Neutrophil (primary cell): ENCODE data around the gene M1AP.
A peak's percentile ranks its signal among the peaks of the same experiment; 100 is the strongest.

Source experiments
- H3K27ac ChIP-seq: fragments of 200-600 bp; sonication (generic); 2 replicates; pipeline ENCODE4 v1.5.1; 2016; ENCODE audit warnings: mild to moderate bottlenecking, moderate library complexity
- H3K27me3 ChIP-seq: fragments of 200-600 bp; sonication (generic); 2 replicates; pipeline ENCODE4 v1.6.0; 2016; ENCODE audit warnings: mild to moderate bottlenecking
- H3K36me3 ChIP-seq: fragments of 200-600 bp; sonication (generic); 2 replicates; pipeline ENCODE4 v1.5.1; 2017
- H3K4me1 ChIP-seq, 2 experiments: fragments of 200-600 bp in 1 of 2; sonication (generic) in 1 of 2; 1 replicate in 1 of 2; 2 replicates in 1 of 2; pipeline versions ENCODE4 v1.5.1 to v1.6.1; 2013 to 2016; ENCODE audit warnings: low read depth in 1 of 2, low read length in 1 of 2, mild to moderate bottlenecking in 1 of 2, moderate library complexity in 1 of 2; ENCODE audit not compliant: control insufficient read depth in 1 of 2, insufficient read depth in 1 of 2
- H3K4me3 ChIP-seq, 2 experiments: fragments of 200-600 bp in 1 of 2; sonication (generic) in 1 of 2; 1 replicate in 1 of 2; 2 replicates in 1 of 2; pipeline ENCODE4 v1.5.1; 2013 to 2016; ENCODE audit warnings: low read depth in 1 of 2, low read length in 1 of 2, mild to moderate bottlenecking in 1 of 2, moderate library complexity in 1 of 2
- H3K9me3 ChIP-seq: fragments of 200-600 bp; sonication (generic); 2 replicates; pipeline ENCODE4 v1.5.1; 2016
- CTCF ChIP-seq: fragments of 200-600 bp; sonication (generic); IDR thresholded peaks from 2 replicates; pipeline ENCODE4 v1.5.1; 2016; ENCODE audit warnings: antibody characterized with exemption

The M1AP gene

GRCh38 chr2:74514368-74515270 is 133.5 kb downstream of the M1AP start, which contains the start of gene TLX2:
TLX2 (plus strand) TSS chr2:74514450; CDS start chr2:74514807, 357 bp downstream.
- H3K27me3 ChIP-seq, result peaks cover 100% of the 10 kb centered on the region
- peak within 1 kb of the TSS in 1 of 2 experiments; percentile 66 for H3K4me3 ChIP-seq
- no peak within 1 kb of the TSS for H3K27ac ChIP-seq
- no peaks in the 10 kb centered on the region for H3K36me3 ChIP-seq
- TF ChIP-seq CTCF, result no peak
- no peaks in the 10 kb centered on the region for H3K9me3 ChIP-seq
- H3K4me1 ChIP-seq, result peaks cover 29 to 32% of the 10 kb centered on the region in 2 experiments

- peaks cover 100% of the 10 kb centered on the region for H3K27me3 ChIP-seq
- TF ChIP-seq CTCF, result no peak
- peaks cover 29 to 32% of the 10 kb centered on the region in 2 experiments for H3K4me1 ChIP-seq
- H3K9me3 ChIP-seq, result no peaks in the 10 kb centered on the region
- no peaks in the 10 kb centered on the region for H3K36me3 ChIP-seq
- peak overlapping the region in 1 of 2 experiments; percentile 66 for H3K4me3 ChIP-seq
- H3K27ac ChIP-seq, result no peak overlapping the region
Observed at GRCh38 chr2:74513605-74514367, 134.3 kb downstream of the M1AP start.

- Histone ChIP-seq H3K4me1 (peaks cover 34 to 37% of the 10 kb centered on the region in 2 experiments), H3K36me3 (no peaks in the 10 kb centered on the region), H3K27ac (no peak overlapping the region), H3K4me3 (no peak overlapping the region), H3K27me3 (peaks cover 100% of the 10 kb centered on the region), H3K9me3 (no peaks in the 10 kb centered on the region)
- TF ChIP-seq CTCF, result no peak
Observed at GRCh38 chr2:74512744-74513604, 135.2 kb downstream of the M1AP start.

GRCh38 chr2:74511104-74511989 is 136.8 kb downstream of the M1AP start:
- Histone ChIP-seq H3K27me3 (peaks cover 83% of the 10 kb centered on the region), H3K27ac (no peak overlapping the region), H3K9me3 (no peaks in the 10 kb centered on the region), H3K4me1 (peaks cover 40 to 44% of the 10 kb centered on the region in 2 experiments), H3K36me3 (no peaks in the 10 kb centered on the region), H3K4me3 (no peak overlapping the region)
- TF ChIP-seq CTCF, result no peak
